CD4-positive, alpha-beta T cell (primary cell): ENCODE data around the gene CNPY3. TPM values are rescaled to one million over a fixed set of nuclear protein-coding genes. Genes with fewer than 3 reads are reported as not detected.
"Not testable (repeated sequence)": the region's sequence is repeated elsewhere in the genome, so short reads cannot be mapped to it uniquely, and the experiment has no call there.

Experiments used
- ATAC-seq: fragments of 200-7000 bp; cut with Tn5 transposase; one replicate; pipeline ENCODE4 v1.10.0; 2022; ENCODE audit warnings: mild to moderate bottlenecking; ENCODE audit not compliant: poor library complexity
- CTCF ChIA-PET: fragments of 350-600 bp; sonication (Branson Sonifier 250); formaldehyde crosslinking; loops from one replicate; lab custom pipeline; 2021; ENCODE audit warnings: antibody characterized with exemption, inconsistent platforms; lab: Charles Lee
- POLR2A ChIA-PET: fragments of 350-600 bp; sonication (Branson Sonifier 250); formaldehyde crosslinking; loops from one replicate; lab custom pipeline; 2021; ENCODE audit warnings: antibody characterized with exemption, inconsistent platforms; lab: Charles Lee
- DNase-seq, 14 experiments: peaks; one replicate each; pipeline ENCODE4 v3.0.0-alpha.2; 2013 to 2020; ENCODE audit warnings: mixed read lengths in 2 of 14
- H3K27ac ChIP-seq, 2 donors: one replicate each; pipeline versions ENCODE4 v1.5.1 to v1.7.0; 2013; ENCODE audit warnings: low read length in 2 of 2, low read depth in 1 of 2, mild to moderate bottlenecking in 1 of 2
- H3K27me3 ChIP-seq, 2 experiments: 1 replicate in 1 of 2; 2 replicates in 1 of 2; pipeline versions ENCODE4 v1.6.1 to v1.7.0; 2013; ENCODE audit warnings: low read length in 2 of 2, control low read depth in 1 of 2, mild to moderate bottlenecking in 1 of 2, moderate library complexity in 1 of 2; ENCODE audit not compliant: insufficient read depth in 2 of 2, control insufficient read depth in 1 of 2
- H3K36me3 ChIP-seq: one replicate; pipeline ENCODE4 v1.6.1; 2013; ENCODE audit warnings: low read length, control low read depth; ENCODE audit not compliant: insufficient read depth
- H3K4me1 ChIP-seq: one replicate; pipeline ENCODE4 v1.6.1; 2013; ENCODE audit warnings: low read length, control low read depth; ENCODE audit not compliant: insufficient read depth
- H3K4me3 ChIP-seq: one replicate; pipeline ENCODE4 v1.5.1; 2013; ENCODE audit warnings: mild to moderate bottlenecking, low read length, moderate library complexity
- H3K9me3 ChIP-seq, 2 experiments: 1 replicate in 1 of 2; 2 replicates in 1 of 2; pipeline versions ENCODE4 v1.6.1 to v1.7.0; 2013; ENCODE audit warnings: low read length in 2 of 2, mild to moderate bottlenecking in 2 of 2, control low read depth in 1 of 2, moderate library complexity in 1 of 2; ENCODE audit not compliant: control insufficient read depth in 1 of 2, insufficient read depth in 1 of 2
- H3K27ac Mint-ChIP-seq: one replicate; pipeline ENCODE4 v1.8.0; 2020; ENCODE audit warnings: mixed read lengths
- H3K27me3 Mint-ChIP-seq: one replicate; pipeline ENCODE4 v1.8.0; 2021; ENCODE audit warnings: mixed read lengths
- H3K36me3 Mint-ChIP-seq: one replicate; pipeline ENCODE4 v1.8.0; 2021; ENCODE audit warnings: low read depth, mixed read lengths
- H3K4me1 Mint-ChIP-seq: one replicate; pipeline ENCODE4 v1.8.0; 2021; ENCODE audit warnings: low read depth, mixed read lengths
- H3K4me3 Mint-ChIP-seq: one replicate; pipeline ENCODE4 v1.8.0; 2020; ENCODE audit warnings: mild to moderate bottlenecking, mixed read lengths
- H3K9me3 Mint-ChIP-seq: one replicate; pipeline ENCODE4 v1.8.0; 2020; ENCODE audit warnings: mixed read lengths
- intact Hi-C, 2 experiments: fragments of 100-400 bp; cut with DNase I in 1 of 2; cut with micrococcal nuclease in 1 of 2; formaldehyde crosslinking; loops; one replicate each; pipeline versions ENCODE4 v1.15.1 to v1.9.0; 2023 to 2025; cut with DNase I, micrococcal nuclease
- total RNA-seq, 174 experiments: library from RNA in 2 of 174; stranded (reverse) in 2 of 174; gene quantifications; one replicate each; pipeline ENCODE4 v1.2.3 and lab custom pipeline; 2021 to 2026
- TF ChIP-seq, protein P1 (sequence below): fragments of 200-600 bp; IDR thresholded peaks from one replicate; pipeline ENCODE4 v1.8.0; 2022; ENCODE audit warnings: antibody characterized with exemption, mild to moderate bottlenecking

CNPY3 gene
- total RNA-seq, 2 experiments from 2014 or later = 41.2 to 43.8 TPM

DNA sequence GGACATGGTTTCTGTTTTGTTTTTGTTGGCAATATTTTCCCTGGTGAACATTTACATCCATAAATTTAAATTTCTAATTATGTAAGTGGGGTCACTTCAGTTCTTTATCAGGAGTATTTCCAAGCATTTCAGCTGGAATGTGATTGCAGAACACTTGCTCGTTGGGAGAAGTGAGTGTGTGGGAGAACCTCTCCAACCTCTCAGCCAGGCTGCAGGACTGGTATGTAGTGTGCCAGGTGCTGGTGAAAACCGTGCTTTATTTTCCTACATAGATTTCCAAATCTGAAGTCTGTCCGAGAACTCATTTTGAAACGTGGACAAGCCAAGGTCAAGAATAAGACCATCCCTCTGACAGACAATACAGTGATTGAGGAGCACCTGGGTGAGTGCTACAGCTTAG is 43.6 kb upstream of the CNPY3 start:
- ATAC-seq (no peak), DNase-seq (no peak)
- Histone ChIP-seq H3K9me3 (no peaks in the 10 kb centered on the region), H3K27me3 (no peaks in the 10 kb centered on the region), H3K27ac (no peak overlapping the region), H3K4me3 (no peak overlapping the region), H3K36me3 (peaks cover 45% of the 10 kb centered on the region), H3K4me1 (peaks cover 33% of the 10 kb centered on the region)
- TF ChIP-seq, protein P1, sequence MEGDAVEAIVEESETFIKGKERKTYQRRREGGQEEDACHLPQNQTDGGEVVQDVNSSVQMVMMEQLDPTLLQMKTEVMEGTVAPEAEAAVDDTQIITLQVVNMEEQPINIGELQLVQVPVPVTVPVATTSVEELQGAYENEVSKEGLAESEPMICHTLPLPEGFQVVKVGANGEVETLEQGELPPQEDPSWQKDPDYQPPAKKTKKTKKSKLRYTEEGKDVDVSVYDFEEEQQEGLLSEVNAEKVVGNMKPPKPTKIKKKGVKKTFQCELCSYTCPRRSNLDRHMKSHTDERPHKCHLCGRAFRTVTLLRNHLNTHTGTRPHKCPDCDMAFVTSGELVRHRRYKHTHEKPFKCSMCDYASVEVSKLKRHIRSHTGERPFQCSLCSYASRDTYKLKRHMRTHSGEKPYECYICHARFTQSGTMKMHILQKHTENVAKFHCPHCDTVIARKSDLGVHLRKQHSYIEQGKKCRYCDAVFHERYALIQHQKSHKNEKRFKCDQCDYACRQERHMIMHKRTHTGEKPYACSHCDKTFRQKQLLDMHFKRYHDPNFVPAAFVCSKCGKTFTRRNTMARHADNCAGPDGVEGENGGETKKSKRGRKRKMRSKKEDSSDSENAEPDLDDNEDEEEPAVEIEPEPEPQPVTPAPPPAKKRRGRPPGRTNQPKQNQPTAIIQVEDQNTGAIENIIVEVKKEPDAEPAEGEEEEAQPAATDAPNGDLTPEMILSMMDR = no peak
- Mint-ChIP-seq H3K27me3 (no peaks in the 10 kb centered on the region), H3K4me3 (no peak overlapping the region), H3K4me1 (peaks cover 26% of the 10 kb centered on the region), H3K9me3 (no peaks in the 10 kb centered on the region), H3K36me3 (peaks cover 74% of the 10 kb centered on the region), H3K27ac (no peak overlapping the region)
- ChIA-PET CTCF (interaction anchor here (1.5 kb wide), 1 partner anchor 159 kb away, joined by 3 read pairs; no protein-coding TSS in a partner anchor), POLR2A (interaction anchor here (1.0 to 1.4 kb wide), 2 partner anchors 114 to 115 kb away, joined by 3 to 8 read pairs; no protein-coding TSS in a partner anchor)
- intact Hi-C loops = no loop called here

DNA sequence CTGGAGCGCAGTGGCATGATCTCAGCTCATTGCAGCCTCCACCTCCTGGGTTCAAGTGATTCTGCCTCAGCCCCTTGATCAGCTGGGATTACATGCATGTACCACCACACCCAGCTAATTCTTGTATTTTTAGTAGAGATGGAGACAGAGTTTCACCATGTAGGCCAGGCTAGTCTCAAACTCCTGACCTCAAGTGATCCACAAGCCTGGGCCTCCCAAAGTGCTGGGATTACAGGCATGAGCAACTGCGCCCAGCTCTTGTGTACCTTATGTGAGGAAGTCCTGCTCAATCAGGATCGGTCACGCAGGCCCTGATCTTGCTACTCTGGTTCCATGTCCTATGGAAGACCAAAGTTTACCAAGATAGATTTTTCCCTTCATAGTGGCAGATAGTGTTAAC is 41.1 kb upstream of the CNPY3 start:
- not testable (repeated sequence) for ATAC-seq, DNase-seq
- peaks cover 62% of the 10 kb centered on the region for H3K36me3 Mint-ChIP-seq

GRCh38 chr6:42889815-42890214 is 39.5 kb upstream of the CNPY3 start:
- Histone ChIP-seq H3K36me3 (peaks cover 13% of the 10 kb centered on the region), H3K9me3 (no peaks in the 10 kb centered on the region), H3K27me3 (no peaks in the 10 kb centered on the region), H3K4me3 (peak overlapping the region; percentile 94), H3K4me1 (peaks cover 17% of the 10 kb centered on the region), H3K27ac (peak overlapping the region; percentile 86 to 89)
- Mint-ChIP-seq H3K27me3 (no peaks in the 10 kb centered on the region), H3K9me3 (no peaks in the 10 kb centered on the region), H3K4me1 (peaks cover 16% of the 10 kb centered on the region), H3K36me3 (peaks cover 46% of the 10 kb centered on the region), H3K4me3 (peak overlapping the region; percentile 91), H3K27ac (peak overlapping the region; percentile 94)
- POLR2A ChIA-PET = interaction anchor here (1.1 to 5.8 kb wide), 8 partner anchors 10 to 479 kb away, joined by 4 to 77 read pairs (median 21); partner anchors contain the start of genes BICRAL, CNPY3, CUL7 and RPL7L1
- TF ChIP-seq, protein P1 = no peak
- ATAC-seq (no peak), DNase-seq (peak in 2 of 14 experiments; percentile 31 to 36)
- CTCF ChIA-PET = interaction anchor here (1.2 to 1.5 kb wide), 4 partner anchors 11 to 228 kb away, joined by 4 to 5 read pairs (median 4); partner anchors contain the start of gene RPL7L1
- intact Hi-C loops = loop anchor here (1.0 to 10.0 kb wide), 3 partner anchors 11 to 1105 kb away; partner anchors contain the start of genes PRICKLE4 (in 1 of the 2), RPL7L1 (in 1 of the 2), TOMM6 (in 1 of the 2) and UBR2 (in 1 of the 2)

More for the DNA sequence above, 41.1 kb upstream of the CNPY3 start:
- H3K27me3 ChIP-seq, intact Hi-C loops, H3K27ac ChIP-seq, CTCF ChIA-PET, H3K27me3 Mint-ChIP-seq, H3K9me3 ChIP-seq, H3K9me3 Mint-ChIP-seq, H3K4me3 ChIP-seq, H3K27ac Mint-ChIP-seq: not testable (repeated sequence)
- Histone ChIP-seq H3K4me1 (peaks cover 21% of the 10 kb centered on the region), H3K36me3 (peaks cover 29% of the 10 kb centered on the region)
- Mint-ChIP-seq H3K4me1 (peaks cover 27% of the 10 kb centered on the region), H3K4me3 (peak overlapping the region; percentile 15)
- POLR2A ChIA-PET = interaction anchor here (5.8 kb wide), 1 partner anchor 8 kb away, joined by 77 read pairs; the partner anchor contains the start of gene RPL7L1
